Stimulated activated CD8-positive, alpha-beta memory T cell treated with anti-CD3 and anti-CD28 coated beads, Interleukin-15, amount 100 ng/mL, for 4 hours (primary cell): ENCODE measurements around the gene B4GALNT3.

Experiments used
- DNase-seq, 2 donors: peaks; one replicate each; pipeline ENCODE4 v3.0.0-alpha.2; 2020; ENCODE audit warnings: low read depth in 2 of 2

Gene B4GALNT3

GRCh38 chr12:508795-509194, 49.1 kb downstream of the B4GALNT3 start:
- DNase-seq: no peak

GRCh38 chr12:509500-509899, 49.8 kb downstream of the B4GALNT3 start:
- no peak for DNase-seq

- no peak for DNase-seq
These were observed 50.5 kb downstream of the B4GALNT3 start for GRCh38 chr12:510071-510825.

GRCh38 chr12:512933-513332, 53.2 kb downstream of the B4GALNT3 start:
- DNase-seq: no peak

DNA sequence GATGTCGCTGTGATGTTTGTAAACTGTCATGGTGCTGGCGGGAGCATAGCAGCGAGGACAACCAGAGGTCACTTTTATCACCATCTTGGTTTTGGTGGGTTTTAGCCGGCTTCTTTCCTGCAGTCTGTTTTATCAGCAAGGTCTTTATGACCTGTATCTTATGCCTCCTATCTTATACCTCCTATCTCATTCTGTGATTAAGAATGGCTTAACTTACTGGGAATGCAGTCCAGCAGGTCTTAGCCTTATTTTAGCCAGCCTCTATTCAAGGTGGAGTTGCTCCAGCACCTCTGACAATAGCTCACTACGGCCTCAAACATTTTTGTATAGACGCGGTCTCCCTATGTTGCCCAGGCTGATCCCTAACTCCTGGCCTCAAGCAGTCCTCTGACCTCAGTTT, 53.7 kb downstream of the B4GALNT3 start:
- no peak for DNase-seq

GRCh38 chr12:517538-517937, 57.8 kb downstream of the B4GALNT3 start:
- no peak for DNase-seq

GRCh38 chr12:520119-520518, 60.4 kb downstream of the B4GALNT3 start:
- no peak for DNase-seq

DNA sequence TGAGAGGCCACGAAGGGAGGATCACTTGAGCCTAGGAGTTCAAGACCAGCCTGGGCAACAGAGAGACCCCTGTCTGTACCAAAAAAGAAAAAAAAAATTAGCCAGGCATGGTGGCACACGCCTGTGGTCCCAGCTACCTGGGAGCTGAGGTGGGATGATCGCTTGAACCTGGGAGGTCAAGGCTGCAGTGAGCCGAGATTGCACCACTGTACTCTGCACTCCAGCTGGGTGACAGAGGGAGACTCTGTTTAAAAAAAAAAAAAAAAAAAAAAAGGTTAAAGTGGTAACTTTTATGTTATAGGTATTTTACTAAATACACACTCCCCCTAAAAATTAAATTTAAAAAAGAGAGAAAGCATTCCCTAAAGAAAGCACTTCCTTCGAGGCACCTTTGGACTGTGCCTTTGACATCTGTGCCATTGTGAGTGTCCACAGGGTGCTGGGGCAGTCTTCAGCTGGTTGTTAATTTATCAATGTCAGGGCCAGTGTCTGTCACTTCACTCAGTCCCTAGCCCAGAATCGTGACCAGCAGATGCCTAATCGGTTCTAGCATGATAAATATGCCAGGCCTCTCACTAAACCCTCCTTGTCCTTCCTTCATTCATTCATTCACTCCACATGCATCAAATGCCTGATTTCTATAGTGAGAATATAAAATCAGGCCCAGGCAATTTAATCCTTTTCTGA, 63.1 kb downstream of the B4GALNT3 start:
- DNase-seq: no peak

- DNase-seq: no peak
These were observed 64.6 kb downstream of the B4GALNT3 start for GRCh38 chr12:524167-524951.

- no peak for DNase-seq
These were observed 66.3 kb downstream of the B4GALNT3 start for GRCh38 chr12:526089-526488.

GRCh38 chr12:527241-527640, 67.5 kb downstream of the B4GALNT3 start:
- no peak for DNase-seq

GRCh38 chr12:527729-528128, 68.0 kb downstream of the B4GALNT3 start:
- no peak for DNase-seq

GRCh38 chr12:530308-530707, 70.6 kb downstream of the B4GALNT3 start:
- DNase-seq: no peak

- no peak for DNase-seq
These were observed 71.1 kb downstream of the B4GALNT3 start for GRCh38 chr12:530821-531220.

GRCh38 chr12:531951-532585, 72.3 kb downstream of the B4GALNT3 start:
- no peak for DNase-seq

GRCh38 chr12:532908-533565, 73.3 kb downstream of the B4GALNT3 start:
- no peak for DNase-seq

DNA sequence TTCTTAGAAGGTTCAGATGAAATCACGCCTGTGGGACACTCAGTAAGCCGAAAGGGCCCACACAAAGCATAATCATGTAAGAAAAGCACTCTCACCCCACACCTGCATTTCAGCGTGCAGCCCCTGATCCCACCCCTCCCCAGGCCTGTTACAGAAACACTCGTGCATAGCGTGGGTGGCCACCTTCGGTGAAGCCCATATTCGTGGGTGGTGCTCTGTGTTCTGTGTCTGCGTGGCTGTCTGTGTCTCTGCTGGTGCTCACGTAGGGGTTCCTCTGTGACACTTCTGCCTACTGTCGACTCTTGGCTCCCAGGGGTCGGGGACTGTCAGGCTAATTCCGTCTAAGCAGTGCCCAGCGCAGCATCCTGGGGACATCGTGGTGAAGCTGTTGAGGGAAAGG, 74.0 kb downstream of the B4GALNT3 start:
- DNase-seq: no peak

- no peak for DNase-seq
These were observed 74.5 kb downstream of the B4GALNT3 start for GRCh38 chr12:534216-534615.

DNA sequence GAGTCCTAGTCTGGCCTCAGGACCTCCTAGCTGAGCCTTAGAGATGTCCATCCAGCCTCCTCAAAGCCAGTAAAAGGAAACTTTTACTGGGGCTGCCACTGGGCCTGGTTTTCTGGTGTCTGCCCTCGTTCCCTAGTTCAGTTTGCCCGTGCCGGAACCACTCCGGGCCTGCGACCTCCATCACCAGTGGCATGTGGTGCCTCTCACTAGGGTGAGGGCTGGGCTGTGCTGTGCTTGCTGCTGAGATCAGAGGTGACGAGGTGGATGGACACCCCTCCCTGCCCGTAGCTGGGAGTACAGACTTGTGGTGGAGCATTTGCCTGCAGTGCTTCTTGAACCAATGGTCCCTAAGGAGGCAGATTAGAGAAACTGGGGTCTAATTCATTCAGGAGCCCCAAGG, 75.7 kb downstream of the B4GALNT3 start:
- DNase-seq: no peak

DNA sequence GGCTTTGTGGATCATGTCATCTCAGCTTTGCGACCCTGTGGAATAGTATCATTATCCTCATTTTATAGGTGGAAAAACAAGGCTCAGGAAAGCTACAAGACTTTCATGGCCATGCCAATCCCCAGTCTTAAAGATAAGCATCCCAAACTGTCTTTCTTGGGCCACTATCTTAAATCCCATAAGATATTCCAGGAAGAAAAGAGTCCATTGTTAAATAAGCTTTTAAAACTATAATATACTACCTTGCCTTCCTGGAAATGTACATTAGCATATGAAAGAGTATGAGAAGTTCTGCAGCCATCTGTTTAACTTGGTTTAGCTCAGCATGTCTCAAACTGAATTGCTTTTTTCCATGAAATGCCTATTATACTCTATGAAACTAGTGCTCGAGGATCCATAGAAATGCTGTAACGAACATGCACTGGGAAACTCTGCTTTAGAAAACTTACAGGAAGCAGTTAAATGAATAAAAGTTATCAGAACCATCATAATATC, 77.1 kb downstream of the B4GALNT3 start:
- DNase-seq: no peak

GRCh38 chr12:537772-538171, 78.0 kb downstream of the B4GALNT3 start:
- no peak for DNase-seq
